Suprapubic skin (tissue), 4 donors: ENCODE measurements around the gene NHEJ1. TPM values are rescaled to one million over a fixed set of nuclear protein-coding genes. Genes with fewer than 3 reads are reported as not detected.

ENCODE experiments used
- DNase-seq, 2 donors: peaks; one replicate each; pipeline ENCODE4 v3.0.0-alpha.2; 2019; ENCODE audit warnings: low spot score in 2 of 2
- H3K27ac ChIP-seq: fragments of 200-600 bp; sonication (generic); one replicate; pipeline ENCODE4 v1.5.1; 2019
- H3K27me3 ChIP-seq: fragments of 200-600 bp; sonication (generic); one replicate; pipeline ENCODE4 v1.5.1; 2019
- H3K36me3 ChIP-seq: fragments of 200-600 bp; sonication (generic); one replicate; pipeline ENCODE4 v1.5.1; 2019
- H3K4me1 ChIP-seq: fragments of 200-600 bp; sonication (generic); one replicate; pipeline ENCODE4 v1.5.1; 2019
- H3K4me3 ChIP-seq: fragments of 200-600 bp; sonication (generic); one replicate; pipeline ENCODE4 v1.5.1; 2019; ENCODE audit warnings: mild to moderate bottlenecking
- H3K9me3 ChIP-seq: fragments of 200-600 bp; sonication (generic); one replicate; pipeline ENCODE4 v1.5.1; 2019
- EP300 ChIP-seq: sonication (generic); formaldehyde crosslinking; IDR thresholded peaks from one replicate; pipeline ENCODE4 v1.6.1; 2017; ENCODE audit warnings: antibody characterized with exemption
- POLR2A ChIP-seq, 2 donors: fragments of 450-650 bp; IDR thresholded peaks; one replicate each; pipeline ENCODE4 v1.6.1; 2017; ENCODE audit warnings: antibody characterized with exemption in 2 of 2, mild to moderate bottlenecking in 2 of 2, moderate library complexity in 2 of 2
- POLR2AphosphoS5 ChIP-seq, 3 donors: sonication (generic); formaldehyde crosslinking; IDR thresholded peaks; one replicate each; pipeline ENCODE4 v1.6.1; 2017; ENCODE audit warnings: antibody characterized with exemption in 3 of 3
- WGBS: methylation state at CpG from one replicate; pipeline ENCODE4 v1.1.5; 2018; 5-methylcytosine and 5-hydroxymethylcytosine counted together
- total RNA-seq, 4 donors: library from RNA; depleted of rRNA; stranded (reverse); fragments of >200 nt; gene quantifications; one replicate each; pipeline ENCODE4 v1.1.0, GENCODE V29; 2016
- TF ChIP-seq, protein P1 (sequence below), 2 donors: fragments of 200-600 bp in 1 of 2; fragments of 450-650 bp in 1 of 2; sonication (generic) in 1 of 2; IDR thresholded peaks; one replicate each; pipeline ENCODE4 v1.5.1; 2016 to 2019; ENCODE audit warnings: antibody characterized with exemption in 2 of 2, mild to moderate bottlenecking in 1 of 2, moderate library complexity in 1 of 2

Gene NHEJ1
- total RNA-seq, 4 donors from 2014 or later = 15.7 to 19.2 (median 18.3) TPM

DNA sequence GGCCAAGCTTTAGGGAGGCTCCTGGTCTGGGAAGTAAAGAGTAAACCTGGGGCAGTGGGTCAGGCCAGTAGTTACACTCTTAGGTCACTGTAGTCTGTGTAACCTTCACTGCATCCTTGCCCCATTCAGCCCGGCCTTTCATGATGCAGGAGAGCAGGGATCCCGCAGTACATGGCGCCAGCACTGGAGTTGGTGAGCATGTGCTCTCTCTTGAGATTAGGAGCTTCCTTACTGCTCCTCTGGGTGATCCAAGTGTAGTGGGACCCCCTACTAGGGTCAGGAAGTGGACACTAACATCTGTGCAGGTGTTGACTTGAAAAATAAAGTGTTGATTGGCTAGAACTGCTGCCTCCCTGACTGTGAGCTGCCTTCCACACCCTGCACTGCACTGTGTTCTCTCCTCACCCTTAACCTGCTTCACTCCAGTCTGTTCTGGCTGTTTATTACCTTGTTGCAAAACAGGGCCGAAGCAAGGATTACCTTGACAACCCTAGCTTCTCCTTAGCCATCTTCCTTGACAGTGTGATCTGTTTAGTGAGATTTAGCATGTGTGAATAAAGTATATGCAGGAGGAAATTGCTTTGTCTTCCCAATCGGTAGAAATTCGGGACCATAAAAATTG lies 22.6 kb upstream of the NHEJ1 start:
- TF ChIP-seq POLR2A (IDR thresholded peaks at IDR 0.05) (no peak), POLR2AphosphoS5 (IDR thresholded peaks at IDR 0.05) (no peak)
- TF ChIP-seq, protein P1, sequence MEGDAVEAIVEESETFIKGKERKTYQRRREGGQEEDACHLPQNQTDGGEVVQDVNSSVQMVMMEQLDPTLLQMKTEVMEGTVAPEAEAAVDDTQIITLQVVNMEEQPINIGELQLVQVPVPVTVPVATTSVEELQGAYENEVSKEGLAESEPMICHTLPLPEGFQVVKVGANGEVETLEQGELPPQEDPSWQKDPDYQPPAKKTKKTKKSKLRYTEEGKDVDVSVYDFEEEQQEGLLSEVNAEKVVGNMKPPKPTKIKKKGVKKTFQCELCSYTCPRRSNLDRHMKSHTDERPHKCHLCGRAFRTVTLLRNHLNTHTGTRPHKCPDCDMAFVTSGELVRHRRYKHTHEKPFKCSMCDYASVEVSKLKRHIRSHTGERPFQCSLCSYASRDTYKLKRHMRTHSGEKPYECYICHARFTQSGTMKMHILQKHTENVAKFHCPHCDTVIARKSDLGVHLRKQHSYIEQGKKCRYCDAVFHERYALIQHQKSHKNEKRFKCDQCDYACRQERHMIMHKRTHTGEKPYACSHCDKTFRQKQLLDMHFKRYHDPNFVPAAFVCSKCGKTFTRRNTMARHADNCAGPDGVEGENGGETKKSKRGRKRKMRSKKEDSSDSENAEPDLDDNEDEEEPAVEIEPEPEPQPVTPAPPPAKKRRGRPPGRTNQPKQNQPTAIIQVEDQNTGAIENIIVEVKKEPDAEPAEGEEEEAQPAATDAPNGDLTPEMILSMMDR (IDR thresholded peaks at IDR 0.05) = no peak
- Histone ChIP-seq H3K27me3 (no peaks in the 10 kb centered on the region), H3K27ac (no peak overlapping the region), H3K36me3 (peaks cover 54% of the 10 kb centered on the region), H3K4me3 (no peak overlapping the region), H3K9me3 (no peaks in the 10 kb centered on the region), H3K4me1 (peaks cover 18% of the 10 kb centered on the region)
- DNase-seq = peak in 1 of 2 donors; percentile 37
- 91% methylated on average over 6 of the region's 6 CpGs for WGBS

DNA sequence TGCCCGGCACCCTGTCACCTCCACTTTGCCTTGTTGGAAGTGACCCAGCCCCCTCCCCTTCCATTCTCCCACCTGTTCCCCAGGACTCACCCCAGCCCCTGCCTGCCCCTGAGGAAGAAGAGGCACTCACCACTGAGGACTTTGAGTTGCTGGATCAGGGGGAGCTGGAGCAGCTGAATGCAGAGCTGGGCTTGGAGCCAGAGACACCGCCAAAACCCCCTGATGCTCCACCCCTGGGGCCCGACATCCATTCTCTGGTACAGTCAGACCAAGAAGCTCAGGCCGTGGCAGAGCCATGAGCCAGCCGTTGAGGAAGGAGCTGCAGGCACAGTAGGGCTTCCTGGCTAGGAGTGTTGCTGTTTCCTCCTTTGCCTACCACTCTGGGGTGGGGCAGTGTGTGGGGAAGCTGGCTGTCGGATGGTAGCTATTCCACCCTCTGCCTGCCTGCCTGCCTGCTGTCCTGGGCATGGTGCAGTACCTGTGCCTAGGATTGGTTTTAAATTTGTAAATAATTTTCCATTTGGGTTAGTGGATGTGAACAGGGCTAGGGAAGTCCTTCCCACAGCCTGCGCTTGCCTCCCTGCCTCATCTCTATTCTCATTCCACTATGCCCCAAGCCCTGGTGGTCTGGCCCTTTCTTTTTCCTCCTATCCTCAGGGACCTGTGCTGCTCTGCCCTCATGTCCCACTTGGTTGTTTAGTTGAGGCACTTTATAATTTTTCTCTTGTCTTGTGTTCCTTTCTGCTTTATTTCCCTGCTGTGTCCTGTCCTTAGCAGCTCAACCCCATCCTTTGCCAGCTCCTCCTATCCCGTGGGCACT lies 21.9 kb upstream of the NHEJ1 start:
- Histone ChIP-seq H3K27me3 (no peaks in the 10 kb centered on the region), H3K9me3 (no peaks in the 10 kb centered on the region), H3K27ac (no peak overlapping the region), H3K4me1 (peaks cover 18% of the 10 kb centered on the region), H3K36me3 (peaks cover 54% of the 10 kb centered on the region), H3K4me3 (no peak overlapping the region)
- no peak for TF ChIP-seq EP300
- no peak for TF ChIP-seq POLR2AphosphoS5 (IDR thresholded peaks at IDR 0.05)
- TF ChIP-seq POLR2A (IDR thresholded peaks at IDR 0.05) = no peak
- TF ChIP-seq, protein P1 (IDR thresholded peaks at IDR 0.05) = no peak
- peak in 1 of 2 donors; percentile 57 for DNase-seq
- 73% methylated on average over 7 of the region's 8 CpGs for WGBS

DNA sequence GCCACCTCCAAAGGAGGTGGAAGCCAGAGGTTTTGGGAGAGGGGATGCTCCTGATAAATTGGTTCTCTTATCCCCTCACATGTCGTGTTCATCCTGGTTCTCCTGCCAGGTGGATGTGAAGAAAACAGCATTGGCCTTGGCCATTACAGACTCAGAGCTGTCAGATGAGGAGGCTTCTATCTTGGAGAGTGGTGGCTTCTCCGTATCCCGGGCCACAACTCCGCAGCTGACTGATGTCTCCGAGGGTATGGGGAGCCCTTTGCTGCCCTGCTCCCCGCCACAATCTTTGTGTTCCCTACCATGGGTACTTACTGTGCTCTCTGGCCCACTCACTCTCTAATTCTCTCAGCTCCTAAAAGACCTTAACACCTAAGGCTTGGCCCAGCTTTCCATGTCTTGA lies 20.9 kb upstream of the NHEJ1 start:
- peak in 1 of 2 donors; percentile 37 for DNase-seq
- peaks cover 18% of the 10 kb centered on the region for H3K4me1 ChIP-seq
- 98% methylated on average over 6 of the region's 6 CpGs for WGBS
- H3K36me3 ChIP-seq = peaks cover 54% of the 10 kb centered on the region
- no peak overlapping the region for H3K4me3 ChIP-seq
- no peaks in the 10 kb centered on the region for H3K27me3 ChIP-seq
- H3K27ac ChIP-seq = no peak overlapping the region
- TF ChIP-seq EP300 = no peak
- TF ChIP-seq POLR2A (IDR thresholded peaks at IDR 0.05) = no peak
- no peak for TF ChIP-seq POLR2AphosphoS5 (IDR thresholded peaks at IDR 0.05)
- TF ChIP-seq, protein P1 (IDR thresholded peaks at IDR 0.05) = no peak
- H3K9me3 ChIP-seq = no peaks in the 10 kb centered on the region

DNA sequence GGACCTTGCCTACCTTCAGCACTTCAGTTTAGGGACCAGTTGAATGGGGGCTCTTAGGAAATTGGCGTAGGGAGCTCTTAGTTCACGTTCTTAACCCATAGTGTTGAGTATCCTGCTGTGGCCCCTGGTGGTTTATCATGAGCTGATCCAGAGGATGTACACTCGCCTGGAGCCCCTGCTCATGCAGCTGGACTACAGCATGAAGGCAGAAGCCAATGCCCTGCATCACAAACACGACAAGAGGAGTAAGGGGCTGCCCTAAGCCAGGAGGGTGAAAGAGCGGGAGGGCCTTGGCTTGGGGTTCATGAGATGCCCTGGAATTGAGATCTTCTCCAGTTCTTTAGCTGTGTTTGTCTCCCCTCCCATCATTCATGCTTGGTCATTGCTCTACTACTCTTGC lies 20.3 kb upstream of the NHEJ1 start:
- Histone ChIP-seq H3K9me3 (no peaks in the 10 kb centered on the region), H3K27ac (no peak overlapping the region), H3K36me3 (peaks cover 54% of the 10 kb centered on the region), H3K4me3 (no peak overlapping the region), H3K4me1 (peaks cover 22% of the 10 kb centered on the region), H3K27me3 (no peaks in the 10 kb centered on the region)
- WGBS = 92% methylated on average over 5 of the region's 5 CpGs
- peak in 1 of 2 donors; percentile 47 for DNase-seq
- TF ChIP-seq POLR2A (IDR thresholded peaks at IDR 0.05) = no peak
- no peak for TF ChIP-seq POLR2AphosphoS5 (IDR thresholded peaks at IDR 0.05)
- TF ChIP-seq, protein P1 (IDR thresholded peaks at IDR 0.05) = no peak
- TF ChIP-seq EP300 = no peak
